ENCODE data around the gene SAMD4B.
"Not testable (repeated sequence)": the region's sequence is repeated elsewhere in the genome, so short reads cannot be mapped to it uniquely, and the experiment has no call there.

Gene SAMD4B, protein sequence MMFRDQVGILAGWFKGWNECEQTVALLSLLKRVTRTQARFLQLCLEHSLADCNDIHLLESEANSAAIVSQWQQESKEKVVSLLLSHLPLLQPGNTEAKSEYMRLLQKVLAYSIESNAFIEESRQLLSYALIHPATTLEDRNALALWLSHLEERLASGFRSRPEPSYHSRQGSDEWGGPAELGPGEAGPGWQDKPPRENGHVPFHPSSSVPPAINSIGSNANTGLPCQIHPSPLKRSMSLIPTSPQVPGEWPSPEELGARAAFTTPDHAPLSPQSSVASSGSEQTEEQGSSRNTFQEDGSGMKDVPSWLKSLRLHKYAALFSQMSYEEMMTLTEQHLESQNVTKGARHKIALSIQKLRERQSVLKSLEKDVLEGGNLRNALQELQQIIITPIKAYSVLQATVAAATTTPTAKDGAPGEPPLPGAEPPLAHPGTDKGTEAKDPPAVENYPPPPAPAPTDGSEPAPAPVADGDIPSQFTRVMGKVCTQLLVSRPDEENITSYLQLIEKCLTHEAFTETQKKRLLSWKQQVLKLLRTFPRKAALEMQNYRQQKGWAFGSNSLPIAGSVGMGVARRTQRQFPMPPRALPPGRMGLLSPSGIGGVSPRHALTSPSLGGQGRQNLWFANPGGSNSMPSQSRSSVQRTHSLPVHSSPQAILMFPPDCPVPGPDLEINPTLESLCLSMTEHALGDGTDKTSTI

DNA sequence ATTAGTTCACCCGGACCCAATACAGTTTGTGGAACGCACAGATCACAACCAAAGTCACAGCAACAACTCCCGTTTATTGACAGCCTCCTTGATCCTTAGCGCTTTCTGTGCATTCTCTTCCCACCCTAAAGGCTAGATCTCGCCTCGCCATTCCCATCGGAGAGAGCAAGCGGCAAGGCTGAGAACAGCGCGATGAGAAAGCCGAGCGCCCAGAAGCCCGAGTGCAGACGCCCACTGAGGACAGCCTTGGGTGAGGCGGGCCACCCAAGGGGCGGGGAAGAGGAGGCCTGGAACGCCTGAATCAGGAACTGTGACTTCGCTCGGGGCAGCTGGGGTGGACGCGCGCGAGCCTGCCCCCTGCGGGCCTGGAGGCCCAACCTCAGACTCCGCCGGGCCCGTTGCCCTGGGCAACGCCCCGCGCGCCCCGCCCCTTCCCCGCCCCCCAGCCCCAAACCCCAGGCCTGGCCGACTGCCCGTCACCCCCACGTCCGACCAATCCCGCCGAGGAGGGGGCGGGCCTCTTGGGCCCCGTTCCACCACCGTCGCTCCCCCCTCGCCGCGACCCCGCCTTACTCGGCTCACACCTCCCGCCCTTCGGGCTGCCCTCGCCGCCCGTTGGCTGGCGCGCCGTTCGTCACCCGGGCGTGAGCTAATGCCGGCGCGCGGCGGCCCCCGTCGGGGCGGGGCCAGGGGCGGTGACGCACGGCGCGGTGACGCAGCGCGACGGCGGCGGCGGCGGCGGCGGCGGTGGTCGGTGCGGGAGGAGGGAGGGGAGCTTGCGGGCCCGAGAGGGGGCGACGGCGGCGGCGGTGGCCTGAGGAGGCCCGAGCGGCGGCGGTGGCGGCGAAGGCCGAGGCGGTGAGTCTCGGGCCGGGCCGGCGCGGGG, at the start of gene SAMD4B:
Gene SAMD4B, plus strand, starts transcription at position 703 of the 886 bp plus-strand sequence. CDS start 14,473 bp downstream, outside the sequence.
- DNase-seq: peak; percentile 99

DNA sequence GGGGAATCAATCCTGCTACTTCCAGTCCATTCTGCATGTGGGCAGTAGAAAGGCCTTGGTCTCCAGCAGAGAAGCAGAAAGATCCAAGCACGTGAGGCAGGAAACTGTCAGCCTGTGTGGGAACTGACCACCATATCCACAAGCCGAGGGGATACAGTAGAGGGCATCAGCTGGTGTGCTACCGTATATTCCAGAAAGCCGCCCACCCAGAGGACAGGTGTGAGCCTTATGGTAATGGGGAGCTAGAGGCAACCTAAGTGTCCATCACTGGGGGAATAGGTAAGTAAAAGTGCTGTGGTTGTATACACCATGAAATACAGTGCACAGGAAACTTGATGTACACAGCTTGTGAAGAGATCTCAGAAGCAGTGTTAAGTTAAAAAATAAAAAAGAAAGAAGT, 48.8 kb upstream of the SAMD4B start:
- no peak for DNase-seq

DNA sequence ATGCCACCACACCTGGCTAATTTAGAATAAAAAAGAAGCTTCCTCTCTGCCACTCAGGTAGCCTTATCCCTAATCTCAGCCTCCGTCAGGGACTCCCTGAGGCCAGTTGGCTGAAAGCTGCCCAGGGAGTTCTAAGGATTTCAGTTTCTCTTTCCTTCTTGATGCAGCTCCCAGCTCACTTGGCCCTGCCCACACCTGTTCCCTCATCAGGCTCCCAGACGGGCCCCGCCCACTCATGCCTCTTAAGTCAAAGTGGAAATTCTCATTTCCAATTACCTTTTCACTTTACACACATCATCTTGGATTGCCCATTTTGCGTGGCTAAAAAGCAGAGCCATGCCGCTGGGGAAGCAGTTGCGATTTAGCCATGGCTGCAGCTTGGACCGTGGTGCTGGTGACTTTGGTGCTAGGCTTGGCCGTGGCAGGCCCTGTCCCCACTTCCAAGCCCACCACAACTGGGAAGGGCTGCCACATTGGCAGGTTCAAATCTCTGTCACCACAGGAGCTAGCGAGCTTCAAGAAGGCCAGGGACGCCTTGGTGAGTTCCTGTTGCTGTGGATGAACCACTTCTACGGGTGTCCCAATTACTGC, 46.1 kb upstream of the SAMD4B start, which contains the start of gene IFNL1:
Gene IFNL1, plus strand, starts transcription at position 353 of the 591 bp plus-strand sequence. Its CDS starts 15 bp downstream, at position 368.
- DNase-seq: no peak

DNA sequence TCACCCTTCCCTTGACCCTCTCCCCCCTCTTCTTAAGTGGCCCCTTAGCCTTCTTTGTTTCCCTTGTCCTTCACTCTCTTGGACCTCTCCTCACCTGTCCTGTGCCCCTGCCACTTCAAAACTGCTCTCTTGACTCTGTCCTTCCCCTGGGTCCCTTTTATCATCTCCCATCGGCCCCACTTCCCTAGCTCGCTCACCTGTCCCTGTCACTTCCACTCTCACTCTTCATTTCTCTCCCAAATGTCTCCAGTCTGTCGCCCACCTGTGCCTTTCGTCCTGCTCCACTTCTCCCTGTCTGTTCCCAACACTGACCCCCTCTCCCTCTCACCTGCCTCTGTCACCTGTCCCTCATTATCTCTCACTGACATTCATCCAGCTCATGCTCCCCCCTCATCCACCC, 45.3 kb upstream of the SAMD4B start:
- DNase-seq: no peak

DNA sequence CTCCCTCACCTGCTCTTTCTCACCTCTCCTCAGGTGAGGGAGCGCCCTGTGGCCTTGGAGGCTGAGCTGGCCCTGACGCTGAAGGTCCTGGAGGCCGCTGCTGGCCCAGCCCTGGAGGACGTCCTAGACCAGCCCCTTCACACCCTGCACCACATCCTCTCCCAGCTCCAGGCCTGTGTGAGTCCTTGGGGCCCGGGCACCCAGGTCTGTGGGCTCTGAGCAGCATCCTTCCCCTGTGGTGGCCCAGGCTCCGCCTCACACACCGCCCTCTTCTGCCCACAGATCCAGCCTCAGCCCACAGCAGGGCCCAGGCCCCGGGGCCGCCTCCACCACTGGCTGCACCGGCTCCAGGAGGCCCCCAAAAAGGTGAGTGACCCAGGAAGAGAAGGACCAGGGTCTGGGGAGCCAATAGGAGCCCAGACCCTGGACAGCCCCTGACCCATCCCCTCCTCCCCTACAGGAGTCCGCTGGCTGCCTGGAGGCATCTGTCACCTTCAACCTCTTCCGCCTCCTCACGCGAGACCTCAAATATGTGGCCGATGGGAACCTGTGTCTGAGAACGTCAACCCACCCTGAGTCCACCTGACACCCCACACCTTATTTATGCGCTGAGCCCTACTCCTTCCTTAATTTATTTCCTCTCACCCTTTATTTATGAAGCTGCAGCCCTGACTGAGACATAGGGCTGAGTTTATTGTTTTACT, 44.1 kb upstream of the SAMD4B start:
- peak; percentile 81 for DNase-seq

DNA sequence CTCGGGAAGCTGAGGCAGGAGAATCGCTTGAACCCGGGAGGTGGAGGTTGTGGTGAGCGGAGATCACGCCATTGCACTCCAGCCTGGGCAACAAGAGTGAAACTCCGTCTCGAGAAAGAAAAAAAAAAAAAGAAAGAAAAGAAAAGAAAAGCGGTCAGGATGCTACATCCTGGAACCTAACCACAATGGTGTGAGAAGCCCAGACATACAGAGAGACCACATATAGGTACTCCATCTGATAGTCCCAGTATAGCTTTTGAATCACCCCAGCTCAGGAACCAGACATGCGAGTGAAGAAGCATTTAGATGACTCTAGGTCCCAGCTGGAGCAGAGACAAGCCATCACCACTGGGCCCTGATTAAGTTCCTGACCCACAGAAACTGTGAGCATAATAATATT, 42.8 kb upstream of the SAMD4B start:
- peak; percentile 73 for DNase-seq

DNA sequence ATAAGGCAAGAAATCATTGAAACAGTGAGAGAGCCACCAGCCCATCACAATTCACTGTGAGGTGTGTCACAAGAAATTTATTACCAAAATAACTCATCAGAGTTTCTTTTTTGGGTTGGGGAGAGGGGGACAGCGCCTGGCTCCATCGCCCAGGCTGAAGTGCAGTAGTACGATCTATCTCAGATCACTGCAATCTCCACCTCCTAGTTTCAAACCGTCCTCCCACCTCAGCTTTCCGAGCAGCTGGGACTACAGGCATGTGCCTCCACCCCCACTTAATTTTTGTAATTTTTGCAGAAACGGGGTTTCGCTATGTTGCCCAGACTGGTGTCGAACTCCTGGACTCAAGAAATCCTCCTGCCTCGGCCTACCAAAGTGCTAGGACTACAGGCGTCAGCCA, 42.4 kb upstream of the SAMD4B start:
- no peak for DNase-seq

DNA sequence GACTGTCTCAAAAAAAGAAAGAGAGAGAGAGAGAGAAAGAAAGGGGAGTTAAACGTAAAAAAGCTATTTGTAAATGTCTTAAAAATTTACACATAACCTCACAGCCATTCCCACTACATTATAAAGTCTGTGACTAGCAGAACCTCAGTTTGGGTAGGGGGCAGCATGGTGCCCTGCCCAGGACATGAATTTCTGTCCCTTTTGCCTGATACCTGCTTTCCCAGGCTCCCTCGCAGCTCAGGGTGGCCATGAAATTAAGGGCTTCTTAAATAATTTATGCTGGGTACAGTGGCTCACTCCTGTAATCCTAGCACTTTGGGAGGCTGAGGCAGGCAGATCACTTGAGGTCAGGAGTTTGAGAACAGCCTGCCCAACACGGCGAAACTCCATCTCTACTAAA, 41.2 kb upstream of the SAMD4B start:
- no peak for DNase-seq

DNA sequence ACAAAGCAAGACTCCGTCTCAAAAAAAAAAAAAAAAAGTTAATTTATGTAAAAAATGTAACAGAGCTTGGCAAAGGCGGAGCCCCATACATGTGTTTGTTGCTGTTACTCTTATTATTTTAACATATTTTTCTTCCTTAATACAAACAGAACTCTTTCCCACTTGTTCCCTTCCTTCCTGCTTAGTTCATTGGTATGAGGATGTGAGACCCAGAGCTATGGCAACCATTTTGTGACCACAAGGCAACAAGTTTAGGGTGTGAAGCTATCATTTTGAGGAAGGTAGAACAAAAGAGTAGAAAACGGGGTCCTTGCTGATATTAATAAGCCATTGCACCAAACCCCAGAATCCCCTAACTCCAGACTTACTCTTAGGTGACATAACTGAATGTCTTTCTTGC, 40.7 kb upstream of the SAMD4B start:
- no peak for DNase-seq

DNA sequence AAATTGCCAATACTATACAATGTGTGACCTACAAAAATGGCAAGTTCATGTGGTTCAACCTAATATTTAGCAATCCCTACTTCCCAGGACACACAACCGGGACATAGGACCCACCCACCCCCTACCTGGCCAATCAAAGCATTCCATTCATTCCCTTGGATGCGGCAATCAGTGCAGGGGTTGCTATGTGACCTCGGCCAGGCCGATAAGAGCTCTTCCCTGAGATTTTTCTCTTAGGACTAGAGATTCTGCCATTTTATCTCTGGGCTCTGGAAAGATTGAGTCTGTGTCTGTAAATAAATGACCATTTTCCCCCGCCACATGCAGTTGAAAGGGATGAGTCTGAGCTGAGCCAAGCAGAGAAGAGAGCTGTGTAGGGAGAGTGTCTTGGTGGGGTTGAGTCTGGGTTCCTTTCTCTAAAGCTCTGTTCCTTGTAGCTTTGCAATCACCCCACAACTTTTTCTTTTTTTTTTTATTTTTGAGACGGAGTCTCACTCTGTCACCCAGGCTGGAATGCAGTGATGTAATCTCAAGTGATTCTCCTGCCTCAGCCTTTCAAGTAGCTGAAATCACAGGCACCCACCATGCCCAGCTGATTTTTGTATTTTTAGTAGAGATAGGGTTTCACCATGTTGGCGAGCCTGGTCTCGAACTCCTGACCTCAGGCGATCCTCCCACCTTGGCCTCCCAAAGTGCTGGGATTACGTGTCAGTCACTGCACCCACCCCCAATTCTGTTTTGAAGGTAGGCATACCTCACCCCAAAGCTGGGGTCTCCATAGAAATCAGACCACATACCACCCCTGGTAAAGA, 38.6 kb upstream of the SAMD4B start:
- no peak for DNase-seq

DNA sequence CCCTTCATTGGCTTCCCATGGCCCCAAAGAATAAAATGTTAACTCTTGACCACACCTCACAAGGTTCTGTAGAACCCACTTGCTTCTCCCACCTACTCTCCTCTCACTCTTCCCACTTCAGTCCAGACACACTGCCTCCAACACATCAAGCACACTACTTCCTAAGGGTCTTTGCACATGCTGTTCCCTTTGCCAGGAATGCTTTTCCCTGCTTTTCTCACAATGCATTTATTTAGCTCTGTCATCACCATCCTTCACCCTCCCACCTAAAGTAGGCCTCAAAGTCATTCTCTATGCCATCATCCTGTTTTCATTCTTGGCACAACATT, 38.1 kb upstream of the SAMD4B start:
- no peak for DNase-seq

DNA sequence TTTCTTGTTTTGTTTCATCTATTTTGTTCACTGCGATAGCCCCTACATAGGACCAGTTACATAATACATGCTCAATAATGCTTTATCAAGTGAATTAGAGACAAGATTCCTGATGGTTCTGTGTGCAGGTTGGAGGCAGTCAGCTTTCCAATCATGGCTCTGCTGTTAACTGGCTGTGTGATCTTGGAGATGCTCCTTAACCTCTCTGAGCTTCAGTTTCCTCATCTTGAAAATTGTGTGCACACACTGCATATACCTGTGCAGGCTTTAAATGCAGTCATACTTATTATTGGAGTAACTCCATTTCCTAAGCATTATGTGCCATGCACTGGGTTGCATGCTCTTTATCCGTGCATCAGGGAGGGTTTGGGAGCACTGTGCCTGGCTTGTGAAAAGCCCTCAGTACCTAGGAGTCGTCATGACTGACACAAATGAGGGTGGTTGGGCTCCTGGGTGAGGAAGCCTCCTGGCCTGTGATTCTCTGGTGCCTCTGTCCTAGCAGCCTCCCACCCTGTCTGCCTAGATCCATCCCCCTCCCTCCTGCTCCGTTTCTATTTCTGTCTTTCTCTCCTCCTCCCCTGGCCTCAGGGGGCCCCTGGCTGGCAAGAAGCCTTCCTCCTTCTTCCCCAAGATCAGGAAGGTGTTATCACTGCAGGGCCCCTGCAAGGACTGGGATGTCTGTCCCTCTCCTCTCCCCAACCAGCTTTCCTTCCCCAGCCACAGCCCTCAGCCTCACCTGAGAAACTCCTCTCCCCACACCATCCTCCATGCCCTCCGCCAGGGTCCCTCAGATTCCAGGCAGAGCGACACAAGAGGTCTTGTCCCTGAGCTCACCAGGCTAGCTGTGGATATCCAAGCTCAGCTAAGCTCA, 37.3 kb upstream of the SAMD4B start:
- DNase-seq: no peak

DNA sequence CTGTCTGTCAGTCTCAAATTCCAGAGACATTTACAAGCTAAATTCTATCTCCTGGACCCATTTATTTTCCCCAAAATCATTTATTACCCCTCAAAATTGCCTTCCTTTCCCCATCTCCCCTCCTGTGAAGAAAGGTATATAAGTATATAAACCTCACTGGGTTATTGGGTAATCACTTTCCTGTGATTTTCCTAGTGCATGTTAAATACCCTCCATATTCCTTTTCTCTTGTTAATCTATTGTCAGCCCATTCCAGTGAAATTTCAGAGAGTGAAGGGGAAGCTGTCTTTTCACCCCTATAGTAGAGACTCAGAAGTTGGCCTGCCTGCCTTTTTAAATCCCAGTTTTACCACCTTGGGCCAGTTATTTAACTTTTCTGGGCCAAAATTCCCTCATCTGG, 36.1 kb upstream of the SAMD4B start:
- no peak for DNase-seq

DNA sequence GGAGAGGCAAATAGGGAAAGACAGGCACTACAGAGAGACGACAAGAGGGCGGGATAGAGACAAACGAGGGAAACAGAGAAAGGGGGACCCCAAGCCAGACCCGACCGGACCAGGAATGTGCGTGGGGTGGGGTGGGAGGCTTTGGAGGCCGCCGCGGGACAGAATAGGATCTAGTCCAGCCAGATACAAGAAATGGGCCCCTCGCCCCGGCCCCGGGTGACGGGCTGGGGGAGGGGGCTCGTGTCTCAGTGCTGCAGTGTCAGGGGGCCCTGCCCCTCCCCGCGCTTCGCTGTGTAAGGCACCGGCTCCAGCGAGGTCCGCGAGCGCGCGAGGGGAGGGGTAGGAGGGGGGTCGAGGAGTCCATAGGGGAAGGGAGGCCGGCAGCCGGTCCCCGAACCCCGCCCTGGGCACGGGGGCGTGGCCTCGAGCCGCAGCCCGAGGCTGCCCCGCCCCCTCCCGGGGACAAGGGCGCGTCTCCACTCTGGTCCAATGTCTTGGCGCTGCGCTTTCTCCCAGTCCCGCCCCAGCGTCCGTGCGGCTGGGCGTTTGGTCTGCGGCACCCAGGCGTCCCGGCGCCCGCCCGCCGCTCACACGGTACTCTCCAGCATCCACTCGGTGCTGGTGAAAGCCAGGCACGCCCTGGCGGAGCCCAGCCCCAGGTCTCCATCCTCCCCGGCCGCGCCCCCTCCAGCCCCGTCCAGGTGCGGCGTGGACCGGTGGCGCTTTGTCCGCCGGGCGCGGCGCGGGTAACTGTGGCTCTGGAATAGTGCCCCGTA, 35.0 kb upstream of the SAMD4B start:
- no peak for DNase-seq

DNA sequence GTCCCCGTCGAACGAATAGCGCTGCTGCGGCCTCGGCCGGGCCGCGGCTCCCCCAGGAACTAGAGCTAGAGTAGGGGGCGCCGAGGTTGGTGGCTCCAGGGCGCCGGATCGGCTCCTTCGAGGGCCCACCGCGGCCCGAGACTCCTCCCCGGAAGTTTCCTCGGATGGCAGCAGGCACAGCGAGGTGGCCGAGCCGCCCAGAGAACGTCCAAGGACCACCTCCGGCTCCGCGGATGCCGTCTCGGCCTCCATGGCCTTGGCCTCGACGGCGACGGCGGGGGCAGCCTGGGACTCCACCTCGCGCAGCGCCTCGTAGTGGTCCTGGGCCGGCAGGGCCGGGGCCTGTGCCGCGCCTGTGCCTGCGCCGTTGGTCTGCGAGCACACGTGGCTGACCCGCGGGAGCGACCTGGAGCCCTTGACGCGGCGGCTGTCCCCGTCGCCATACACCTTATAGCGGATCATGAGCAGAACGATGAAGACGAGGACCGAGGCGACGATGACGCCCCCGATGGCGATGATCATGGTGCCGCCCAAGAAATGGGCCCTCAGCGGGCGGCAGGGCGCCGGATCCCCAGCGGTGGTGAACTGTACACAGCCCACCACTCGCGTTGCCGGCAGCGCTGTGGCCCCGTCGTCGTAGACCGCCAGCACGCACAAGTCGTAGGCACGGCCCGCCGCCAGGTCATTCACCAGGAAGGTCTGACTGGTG, 34.2 kb upstream of the SAMD4B start:
- DNase-seq: no peak

DNA sequence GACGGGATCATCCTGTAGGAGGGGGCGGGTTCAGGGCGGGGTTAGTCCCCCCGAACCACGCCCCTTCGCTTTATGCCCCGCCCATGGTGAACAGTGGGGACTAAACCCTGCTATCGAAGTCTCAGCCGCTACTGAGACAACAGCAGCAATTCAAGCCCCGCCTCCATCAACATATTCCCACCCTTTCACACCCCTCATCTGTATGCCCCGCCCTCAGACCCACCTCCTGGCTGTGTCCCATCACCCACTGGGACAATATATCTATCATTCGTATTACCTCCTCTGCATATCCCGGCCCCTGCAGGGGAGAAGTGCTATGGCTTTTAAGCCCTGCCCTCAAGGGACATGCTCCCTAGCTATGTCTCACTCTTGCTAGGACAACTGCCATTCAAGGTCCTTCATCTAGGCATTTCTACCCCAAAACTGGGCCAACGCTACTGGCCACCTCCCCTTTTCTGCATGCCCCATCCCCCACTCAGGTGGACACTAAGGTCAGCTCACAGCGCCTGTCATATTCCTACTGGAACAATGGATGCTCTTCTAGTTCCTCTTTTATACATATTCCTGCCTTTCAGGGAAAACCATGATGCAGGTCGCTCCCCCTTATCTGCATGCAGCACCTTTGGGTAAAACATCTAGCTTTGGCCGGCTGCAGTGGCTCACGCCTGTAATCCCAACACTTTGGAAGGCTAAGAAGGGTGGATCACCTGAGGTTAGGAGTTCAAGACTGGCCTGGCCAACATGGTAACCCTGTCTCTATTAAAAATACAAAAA, 33.5 kb upstream of the SAMD4B start:
- no peak for DNase-seq

DNA sequence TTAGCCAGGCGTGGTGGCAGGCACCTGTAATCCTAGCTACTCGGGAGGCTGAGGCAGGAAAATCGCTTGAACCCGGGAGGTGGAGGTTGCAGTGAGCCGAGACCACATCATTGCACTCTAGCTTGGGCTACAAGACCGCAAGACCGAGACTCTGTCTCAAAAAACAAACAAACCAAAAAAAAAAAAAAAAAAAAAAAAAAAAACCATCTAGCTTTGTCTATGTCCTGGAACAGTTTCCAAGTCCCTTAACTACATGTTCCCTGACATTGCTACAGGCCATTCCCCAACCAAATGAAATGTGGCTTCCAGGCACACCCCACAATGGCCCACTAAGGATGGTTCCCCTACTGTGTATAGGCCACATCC, 32.9 kb upstream of the SAMD4B start:
- not testable (repeated sequence) for DNase-seq
